H1 (cell line): Measurements from ENCODE around the gene COL19A1. TPM values are rescaled to one million over a fixed set of nuclear protein-coding genes. Genes with fewer than 3 reads are reported as not detected.

Experiments used
- CTCF ChIA-PET: fragments of 300-600 bp; sonication (Branson Sonifier 250); formaldehyde crosslinking; loops from one replicate; lab custom pipeline; 2021; ENCODE audit not compliant: partially characterized antibody; lab: Charles Lee
- POLR2A ChIA-PET: fragments of 300-600 bp; sonication (Branson Sonifier 250); formaldehyde crosslinking; loops from one replicate; lab custom pipeline; 2021; ENCODE audit warnings: inconsistent platforms; ENCODE audit not compliant: partially characterized antibody; lab: Charles Lee
- DNase-seq, 2 experiments: peaks; one replicate each; pipeline versions ENCODE4 v3.0.0 to v3.0.0-alpha.2; 2010 to 2022; ENCODE audit warnings: low spot score in 2 of 2, low read depth in 1 of 2, mixed read lengths in 1 of 2
- FAIRE-seq: peaks from 2 replicates; lab custom pipeline; 2011; peaks lifted over from hg19 to GRCh38; lab: Jason Lieb, UNC
- H2AFZ ChIP-seq: 2 replicates; pipeline ENCODE4 v1.8.1; 2012; ENCODE audit warnings: low read length, inconsistent platforms
- H2AK5ac ChIP-seq: 2 replicates; pipeline ENCODE4 v1.6.1; 2013; ENCODE audit warnings: low read depth, low read length
- H2BK120ac ChIP-seq: replicated peaks from 2 replicates; pipeline ENCODE3; 2013; ENCODE audit warnings: low read depth, low read length, inconsistent platforms
- H2BK12ac ChIP-seq: 2 replicates; pipeline ENCODE4 v1.6.1; 2013; ENCODE audit warnings: low read depth, low read length
- H2BK15ac ChIP-seq: 2 replicates; pipeline ENCODE4 v1.6.1; 2013; ENCODE audit warnings: low read length
- H2BK20ac ChIP-seq: 2 replicates; pipeline ENCODE4 v1.6.1; 2013; ENCODE audit warnings: low read length
- H2BK5ac ChIP-seq: 2 replicates; pipeline ENCODE4 v1.6.1; 2013; ENCODE audit warnings: low read depth, low read length
- H3K14ac ChIP-seq: 2 replicates; pipeline ENCODE4 v1.6.1; 2013; ENCODE audit warnings: inconsistent platforms; ENCODE audit not compliant: insufficient read length
- H3K18ac ChIP-seq: 2 replicates; pipeline ENCODE4 v1.6.1; 2013; ENCODE audit warnings: low read length; ENCODE audit errors: extremely low read depth
- H3K23ac ChIP-seq: 2 replicates; pipeline ENCODE4 v1.6.1; 2013; ENCODE audit warnings: inconsistent platforms; ENCODE audit not compliant: insufficient read length
- H3K23me2 ChIP-seq: 2 replicates; pipeline ENCODE4 v1.6.1; 2013; ENCODE audit warnings: low read depth, low read length
- H3K27ac ChIP-seq: 2 replicates; pipeline ENCODE4 v1.6.1; 2011; ENCODE audit warnings: low read depth, low read length, inconsistent platforms
- H3K27me3 ChIP-seq, 4 experiments: replicated peaks in 1 of 4; 1 replicate in 1 of 4; 2 replicates in 3 of 4; pipeline versions ENCODE4 v1.6.1 to v1.8.1; 2011 to 2013; ENCODE audit warnings: low read length in 3 of 4, mild to moderate bottlenecking in 3 of 4, inconsistent platforms in 2 of 4, mixed read lengths in 2 of 4, moderate library complexity in 1 of 4; ENCODE audit not compliant: control insufficient read depth in 3 of 4, insufficient read depth in 3 of 4; ENCODE audit errors: extremely low read depth in 1 of 4
- H3K36me3 ChIP-seq, 4 experiments: 2 replicates each; pipeline versions ENCODE4 v1.6.1 to v1.8.1; 2011 to 2013; ENCODE audit warnings: mild to moderate bottlenecking in 4 of 4, low read length in 3 of 4, moderate library complexity in 2 of 4, control low read depth in 1 of 4, inconsistent platforms in 1 of 4; ENCODE audit not compliant: insufficient read depth in 4 of 4, control insufficient read depth in 2 of 4
- H3K4ac ChIP-seq: replicated peaks from 2 replicates; pipeline ENCODE3; 2013; ENCODE audit warnings: low read length, low read depth, mixed read lengths, inconsistent platforms; ENCODE audit not compliant: insufficient read length
- H3K4me1 ChIP-seq, 4 experiments: replicated peaks in 1 of 4; 1 replicate in 1 of 4; 2 replicates in 3 of 4; pipeline versions ENCODE4 v1.6.1 to v1.8.1; 2011 to 2013; ENCODE audit warnings: low read length in 3 of 4, inconsistent platforms in 2 of 4, mixed read lengths in 1 of 4; ENCODE audit not compliant: insufficient read depth in 4 of 4, control insufficient read depth in 3 of 4
- H3K4me2 ChIP-seq, 2 experiments: 2 replicates each; pipeline versions ENCODE4 v1.6.1 to v1.8.1; 2011 to 2013; ENCODE audit warnings: low read depth in 2 of 2, low read length in 2 of 2, control low read depth in 1 of 2, inconsistent platforms in 1 of 2, mild to moderate bottlenecking in 1 of 2; ENCODE audit not compliant: insufficient read depth in 1 of 2
- H3K4me3 ChIP-seq, 4 experiments: fragments of 200-600, 300-600 bp in 1 of 4; sonication (generic), shearing (Covaris generic), sonication (Bioruptor Twin) in 1 of 4; 2 replicates each; pipeline versions ENCODE4 v1.5.1 to v1.8.1; 2011 to 2016; ENCODE audit warnings: low read length in 4 of 4, low read depth in 3 of 4, control low read depth in 2 of 4, inconsistent platforms in 2 of 4, mild to moderate bottlenecking in 2 of 4, mixed read lengths in 1 of 4, moderate library complexity in 1 of 4; ENCODE audit not compliant: insufficient read depth in 2 of 4; ENCODE audit errors: extremely low read depth in 1 of 4
- H3K56ac ChIP-seq: replicated peaks from 2 replicates; pipeline ENCODE3; 2013; ENCODE audit warnings: low read depth, mild to moderate bottlenecking, mixed read lengths, low read length, inconsistent platforms; ENCODE audit not compliant: insufficient read length
- H3K79me1 ChIP-seq: 2 replicates; pipeline ENCODE4 v1.6.1; 2013; ENCODE audit warnings: low read depth, low read length, control low read depth
- H3K79me2 ChIP-seq, 2 experiments: 2 replicates each; pipeline versions ENCODE4 v1.6.1 to v1.8.1; 2012 to 2013; ENCODE audit warnings: low read length in 2 of 2, mild to moderate bottlenecking in 2 of 2, inconsistent platforms in 1 of 2; ENCODE audit not compliant: insufficient read depth in 2 of 2, control insufficient read depth in 1 of 2
- H3K9ac ChIP-seq, 4 experiments: replicated peaks in 1 of 4; 1 replicate in 1 of 4; 2 replicates in 3 of 4; pipeline versions ENCODE4 v1.6.1 to v1.8.1; 2011 to 2013; ENCODE audit warnings: low read depth in 3 of 4, low read length in 3 of 4, control low read depth in 2 of 4, mild to moderate bottlenecking in 2 of 4, moderate library complexity in 2 of 4, inconsistent platforms in 1 of 4; ENCODE audit errors: extremely low read depth in 1 of 4
- H3K9me3 ChIP-seq, 2 experiments: 2 replicates each; pipeline versions ENCODE4 v1.6.1 to v1.8.1; 2012 to 2013; ENCODE audit warnings: mild to moderate bottlenecking in 2 of 2, moderate library complexity in 2 of 2, control low read depth in 1 of 2, inconsistent platforms in 1 of 2, low read depth in 1 of 2, low read length in 1 of 2, mixed read lengths in 1 of 2; ENCODE audit not compliant: insufficient read depth in 2 of 2
- H4K20me1 ChIP-seq, 2 experiments: replicated peaks in 1 of 2; 2 replicates each; pipeline versions ENCODE3 to v1.8.1; 2011 to 2013; ENCODE audit warnings: inconsistent platforms in 2 of 2, low read length in 2 of 2, mild to moderate bottlenecking in 1 of 2; ENCODE audit not compliant: insufficient read depth in 2 of 2, control insufficient read depth in 1 of 2
- H4K5ac ChIP-seq: 2 replicates; pipeline ENCODE4 v1.6.1; 2013; ENCODE audit warnings: low read length, low read depth, mixed read lengths, inconsistent platforms; ENCODE audit not compliant: insufficient read length
- H4K8ac ChIP-seq: 2 replicates; pipeline ENCODE4 v1.8.0; 2013; ENCODE audit warnings: mild to moderate bottlenecking, moderate library complexity, low read length, inconsistent platforms; ENCODE audit not compliant: insufficient read depth; ENCODE audit errors: extremely low read depth
- H4K91ac ChIP-seq: replicated peaks from 2 replicates; pipeline ENCODE3; 2013; ENCODE audit warnings: low read length, mixed read lengths, inconsistent platforms; ENCODE audit not compliant: insufficient read length
- ASH2L ChIP-seq: fragments of 200-600, 300-600 bp; sonication (generic); IDR thresholded peaks from one replicate; pipeline ENCODE4 v1.7.1; 2017; ENCODE audit warnings: low read length
- BCL11A ChIP-seq, 2 experiments: IDR thresholded peaks; one replicate each; pipeline ENCODE4 v1.6.1; 2011; ENCODE audit warnings: low read depth in 2 of 2, low read length in 2 of 2, mild to moderate bottlenecking in 2 of 2
- HDAC6 ChIP-seq: IDR thresholded peaks from one replicate; pipeline ENCODE4 v1.7.1; 2012; ENCODE audit warnings: low read depth, mild to moderate bottlenecking, inconsistent platforms, low read length, moderate library complexity
- KDM5A ChIP-seq: fragments of 200-600 bp; IDR thresholded peaks from 2 replicates; pipeline ENCODE4 v1.7.1; 2012; ENCODE audit warnings: mild to moderate bottlenecking, low read length, inconsistent platforms, mixed read lengths
- MAFK ChIP-seq: IDR thresholded peaks from 2 replicates; pipeline ENCODE4 v1.6.1; 2012; ENCODE audit warnings: low read depth, mild to moderate bottlenecking, improper control_type of control experiment, low read length
- SP1 ChIP-seq: IDR thresholded peaks from 2 replicates; pipeline ENCODE4 v1.6.1; 2011; ENCODE audit warnings: low read depth, low read length
- TCF12 ChIP-seq: IDR thresholded peaks from 2 replicates; pipeline ENCODE4 v1.6.1; 2011; ENCODE audit warnings: low read depth, mild to moderate bottlenecking, low read length
- WGBS, 2 experiments: shearing (Covaris generic) in 1 of 2; methylation state at CpG; one replicate each; pipeline versions ENCODE4 v1.1.6 to v1.1.7; 2013 to 2015; ENCODE audit warnings: low lambda C conversion rate in 2 of 2, mixed read lengths in 2 of 2, inconsistent platforms in 1 of 2, low coverage in 1 of 2, missing lambda C conversion rate in 1 of 2; ENCODE audit not compliant: insufficient replicate concordance in 2 of 2, insufficient coverage in 1 of 2, insufficient read length in 1 of 2; ENCODE audit errors: extremely low coverage in 1 of 2, missing lambda C conversion rate in 1 of 2; 5-methylcytosine and 5-hydroxymethylcytosine counted together
- polyA plus RNA-seq, 7 experiments: library from polyadenylated mRNA; depleted of rRNA in 3 of 7; stranded (reverse) in 5 of 7; unstranded in 2 of 7; fragments of >200 nt in 5 of 7; fragments of 200-250 nt in 2 of 7; gene quantifications; 1 replicate in 5 of 7; 2 replicates in 1 of 7; 4 replicates in 1 of 7; pipeline versions ENCODE4 v1.2.1 to v1.2.3, GENCODE V29; 2011 to 2013; ENCODE audit warnings: missing spikeins in 2 of 7, mixed read lengths in 2 of 7
- total RNA-seq: library from RNA; stranded (reverse); fragmentation: NEBNext Ultra II Directional; extraction: Animal tissue kit (Norgen Biotek cat#: 25700); gene quantifications from 2 replicates; pipeline ENCODE4 v1.2.1, GENCODE V29; 2021

Gene COL19A1
- total and polyA plus RNA-seq, 2 of the 8 experiments (the other 6 are each of a cell fraction or from before 2014, with no cell fraction given), result not detected

GRCh38 chr6:70131528-70131927, 265.2 kb downstream of the COL19A1 start:
- no peak overlapping the region for H3K18ac ChIP-seq
- peaks cover 0 to 8% (median 2%) of the 10 kb centered on the region in 4 experiments; a peak in 3 of 7 replicates for H3K4me1 ChIP-seq
- WGBS, 2 experiments, result 91% methylated on average over 2 of the region's 2 CpGs; no CpG with 5 or more reads in 1 of the 2 experiments

More at GRCh38 chr6:70131528-70131927, 265.2 kb downstream of the COL19A1 start:
- H4K5ac ChIP-seq, result no peak overlapping the region
- no peak overlapping the region for H4K91ac ChIP-seq
- no peak overlapping the region for H2AFZ ChIP-seq
- no peaks in the 10 kb centered on the region for H3K23me2 ChIP-seq
- no peak overlapping the region for H3K27ac ChIP-seq
- no peak overlapping the region for H3K9ac ChIP-seq
- CTCF ChIA-PET, result interaction anchor here (1.1 kb wide), 1 partner anchor 35 kb away, joined by 3 read pairs; no protein-coding TSS in a partner anchor
- H2BK12ac ChIP-seq, result no peak overlapping the region
- POLR2A ChIA-PET, result no interaction called here
- FAIRE-seq, result no peak
- no peaks in the 10 kb centered on the region for H3K79me1 ChIP-seq
- no peak overlapping the region for H2BK5ac ChIP-seq
- no peak overlapping the region for H3K4ac ChIP-seq
- H4K20me1 ChIP-seq, result no peaks in the 10 kb centered on the region
- TF ChIP-seq TCF12 (no peak), HDAC6 (no peak), KDM5A (no peak), SP1 (no peak), BCL11A (IDR thresholded peaks at IDR 0.05; ENCODE audit: low read depth in 2 of 2, low read length in 2 of 2) (no peak), ASH2L (no peak), MAFK (no peak)
- H3K56ac ChIP-seq, result no peak overlapping the region
- no peak overlapping the region for H3K4me2 ChIP-seq
- H3K9me3 ChIP-seq, result no peaks in the 10 kb centered on the region
- H4K8ac ChIP-seq, result no peak overlapping the region
- no peaks in the 10 kb centered on the region for H3K36me3 ChIP-seq
- H2BK20ac ChIP-seq, result no peak overlapping the region
- H2BK15ac ChIP-seq, result no peak overlapping the region
- H2BK120ac ChIP-seq, result no peak overlapping the region
- no peak overlapping the region for H3K4me3 ChIP-seq
- no peak overlapping the region for H3K14ac ChIP-seq
- H3K79me2 ChIP-seq, result no peaks in the 10 kb centered on the region
- H3K23ac ChIP-seq, result no peak overlapping the region
- no peaks in the 10 kb centered on the region for H3K27me3 ChIP-seq
- no peak for DNase-seq
- H2AK5ac ChIP-seq, result no peak overlapping the region
